Activated CD8-positive, alpha-beta T cell treated with anti-CD3 and anti-CD28 coated beads for 36 hours (primary cell): ENCODE measurements around the gene TH. TPM values are rescaled to one million over a fixed set of nuclear protein-coding genes. Genes with fewer than 3 reads are reported as not detected.
A peak's percentile ranks its signal among the peaks of the same experiment; 100 is the strongest.

Source experiments
- ATAC-seq: fragments of 200-7000 bp; cut with Tn5 transposase; one replicate; pipeline ENCODE4 v1.10.0; 2021; ENCODE audit warnings: mild to moderate bottlenecking, moderate library complexity
- CTCF ChIA-PET: fragments of 350-600 bp; sonication (Branson Sonifier 250); formaldehyde crosslinking; loops from one replicate; lab custom pipeline; 2021; ENCODE audit warnings: antibody characterized with exemption; lab: Charles Lee
- POLR2A ChIA-PET: fragments of 350-600 bp; sonication (Branson Sonifier 250); formaldehyde crosslinking; loops from one replicate; lab custom pipeline; 2021; ENCODE audit warnings: antibody characterized with exemption; lab: Charles Lee
- DNase-seq: peaks from one replicate; pipeline ENCODE4 v3.0.0-alpha.2; 2020
- H3K27ac Mint-ChIP-seq: one replicate; pipeline ENCODE4 v1.8.0; 2021; ENCODE audit warnings: mild to moderate bottlenecking, mixed read lengths
- H3K27me3 Mint-ChIP-seq: one replicate; pipeline ENCODE4 v1.8.0; 2021; ENCODE audit warnings: mixed read lengths
- H3K36me3 Mint-ChIP-seq: one replicate; pipeline ENCODE4 v1.8.0; 2021; ENCODE audit warnings: low read depth, mixed read lengths
- H3K4me1 Mint-ChIP-seq: one replicate; pipeline ENCODE4 v1.8.0; 2021; ENCODE audit warnings: low read depth, mixed read lengths
- H3K4me3 Mint-ChIP-seq: one replicate; pipeline ENCODE4 v1.8.0; 2021; ENCODE audit warnings: mild to moderate bottlenecking, moderate library complexity, mixed read lengths
- H3K9me3 Mint-ChIP-seq: one replicate; pipeline ENCODE4 v1.8.0; 2021; ENCODE audit warnings: mixed read lengths
- CTCF ChIP-seq: fragments of 200-600 bp; IDR thresholded peaks from one replicate; pipeline ENCODE4 v1.8.0; 2022; ENCODE audit warnings: antibody characterized with exemption, mild to moderate bottlenecking
- intact Hi-C: fragments of 100-400 bp; cut with micrococcal nuclease; formaldehyde crosslinking; loops from one replicate; pipeline ENCODE4 v1.10.0; 2022
- total RNA-seq, 2 experiments: library from RNA; stranded (reverse); gene quantifications; one replicate each; pipeline ENCODE4 v1.2.3, GENCODE V29; 2021

TH gene
- total RNA-seq, 2 experiments from 2014 or later: not detected

- no peak for DNase-seq
- Mint-ChIP-seq H3K36me3 (no peaks in the 10 kb centered on the region), H3K4me3 (no peak overlapping the region), H3K27ac (peak overlapping the region; percentile 5), H3K27me3 (no peaks in the 10 kb centered on the region), H3K4me1 (peaks cover 10% of the 10 kb centered on the region), H3K9me3 (no peaks in the 10 kb centered on the region)
- intact Hi-C loops: no loop called here
- CTCF ChIA-PET: interaction anchor here (1.1 kb wide), 1 partner anchor 20 kb away, joined by 3 read pairs; no protein-coding TSS in a partner anchor
- no peak for ATAC-seq
- POLR2A ChIA-PET: no interaction called here
- TF ChIP-seq CTCF: no peak
Measured at GRCh38 chr11:2214527-2215229, 43.1 kb upstream of the TH start.

GRCh38 chr11:2213890-2214526 is 42.4 kb upstream of the TH start:
- ChIA-PET POLR2A (no interaction called here), CTCF (interaction anchor here (1.1 kb wide), 1 partner anchor 19 kb away, joined by 3 read pairs; no protein-coding TSS in a partner anchor)
- no peaks in the 10 kb centered on the region for H3K36me3 Mint-ChIP-seq
- H3K4me1 Mint-ChIP-seq: peaks cover 10% of the 10 kb centered on the region
- intact Hi-C loops: loop anchor here (1.0 kb wide), 1 partner anchor 15 kb away; no protein-coding TSS in a partner anchor
- peak overlapping the region; percentile 50 for H3K27ac Mint-ChIP-seq
- no peak for ATAC-seq
- no peak for DNase-seq
- H3K27me3 Mint-ChIP-seq: no peaks in the 10 kb centered on the region
- H3K4me3 Mint-ChIP-seq: peak overlapping the region; percentile 19
- no peaks in the 10 kb centered on the region for H3K9me3 Mint-ChIP-seq
- no peak for TF ChIP-seq CTCF

- peak overlapping the region; percentile 50 for H3K27ac Mint-ChIP-seq
- peak overlapping the region; percentile 19 for H3K4me3 Mint-ChIP-seq
- TF ChIP-seq CTCF: no peak
- DNase-seq (peak; percentile 73), ATAC-seq (peak; percentile 90)
- H3K4me1 Mint-ChIP-seq: peaks cover 10% of the 10 kb centered on the region
- H3K36me3 Mint-ChIP-seq: no peaks in the 10 kb centered on the region
- intact Hi-C loops: loop anchor here (1.0 kb wide), 1 partner anchor 14 kb away; no protein-coding TSS in a partner anchor
- no peaks in the 10 kb centered on the region for H3K9me3 Mint-ChIP-seq
- no peaks in the 10 kb centered on the region for H3K27me3 Mint-ChIP-seq
- ChIA-PET CTCF (interaction anchor here (1.1 kb wide), 1 partner anchor 19 kb away, joined by 3 read pairs; no protein-coding TSS in a partner anchor), POLR2A (no interaction called here)
Measured at GRCh38 chr11:2213384-2213842, 41.8 kb upstream of the TH start.

GRCh38 chr11:2212411-2213251 is 41.0 kb upstream of the TH start:
- ATAC-seq (no peak), DNase-seq (no peak)
- Mint-ChIP-seq H3K4me1 (peaks cover 10% of the 10 kb centered on the region), H3K36me3 (no peaks in the 10 kb centered on the region), H3K4me3 (no peak overlapping the region), H3K27me3 (no peaks in the 10 kb centered on the region), H3K27ac (no peak overlapping the region), H3K9me3 (no peaks in the 10 kb centered on the region)
- ChIA-PET POLR2A (no interaction called here), CTCF (interaction anchor here (2.2 kb wide), 1 partner anchor 86 kb away, joined by 5 read pairs; no protein-coding TSS in a partner anchor)
- no peak for TF ChIP-seq CTCF
- intact Hi-C loops: loop anchor here (1.0 kb wide), 1 partner anchor 13 kb away; no protein-coding TSS in a partner anchor
